ENCODE data around the gene DENND1A.

Gene DENND1A

GRCh38 chr9:123718188-123718587, 211.7 kb downstream of the DENND1A start:
- Histone ChIP-seq H3F3A (ENCODE audit: insufficient read depth) (no peaks in the 10 kb centered on the region), H3K9ac (ENCODE audit: low read length) (no peak overlapping the region), H3K27me3 (ENCODE audit: low read length) (no peaks in the 10 kb centered on the region), H3K36me3 (ENCODE audit: low read length) (no peaks in the 10 kb centered on the region), H3K9me2 (replicated peaks; ENCODE audit: insufficient read depth, low read length) (no peaks in the 10 kb centered on the region), H4K20me1 (ENCODE audit: low read depth, low read length) (no peaks in the 10 kb centered on the region), H3K27ac (ENCODE audit: low read depth, low read length) (no peak overlapping the region), H2AFZ (ENCODE audit: low read depth, low read length, severe bottlenecking) (no peak overlapping the region), H3K4me2 (ENCODE audit: low read depth, low read length, poor library complexity, severe bottlenecking) (no peak overlapping the region), H3K4me3 (ENCODE audit: insufficient read depth, low read length, poor library complexity, severe bottlenecking) (no peak overlapping the region), H3K79me2 (ENCODE audit: insufficient read depth, low read length) (no peaks in the 10 kb centered on the region), H3K9me3 (ENCODE audit: insufficient read depth, low read length) (peaks cover 9% of the 10 kb centered on the region; the same call in 1 of the 2 replicates)
- no peak for TF ChIP-seq EZH2phosphoT487 (conservative IDR thresholded peaks at IDR 0.05; ENCODE audit: low read length)
- TF ChIP-seq CTCF (IDR thresholded peaks at IDR 0.05; ENCODE audit: insufficient read depth, low read length, poor library complexity, severe bottlenecking): no peak

- Histone ChIP-seq H3K27ac (ENCODE audit: low read depth, low read length) (no peak overlapping the region), H3K9me2 (replicated peaks; ENCODE audit: insufficient read depth, low read length) (no peaks in the 10 kb centered on the region), H3F3A (ENCODE audit: insufficient read depth) (no peaks in the 10 kb centered on the region)
These were observed 212.2 kb downstream of the DENND1A start for GRCh38 chr9:123717581-123718175.

GRCh38 chr9:123716339-123716945, 213.5 kb downstream of the DENND1A start:
- no peak overlapping the region for H2AFZ ChIP-seq (ENCODE audit: low read depth, low read length, severe bottlenecking)
- no peaks in the 10 kb centered on the region for H3F3A ChIP-seq (ENCODE audit: insufficient read depth)
- H3K79me2 ChIP-seq (ENCODE audit: insufficient read depth, low read length): no peaks in the 10 kb centered on the region
- no peaks in the 10 kb centered on the region for H3K27me3 ChIP-seq (ENCODE audit: low read length)
- H3K9me3 ChIP-seq (ENCODE audit: insufficient read depth, low read length): peaks cover 7% of the 10 kb centered on the region; the same call in 1 of the 2 replicates
- H3K4me3 ChIP-seq (ENCODE audit: insufficient read depth, low read length, poor library complexity, severe bottlenecking): no peak overlapping the region
- no peak overlapping the region for H3K9ac ChIP-seq (ENCODE audit: low read length)
- no peaks in the 10 kb centered on the region for H4K20me1 ChIP-seq (ENCODE audit: low read depth, low read length)
- H3K36me3 ChIP-seq (ENCODE audit: low read length): no peaks in the 10 kb centered on the region
- no peak overlapping the region for H3K27ac ChIP-seq (ENCODE audit: low read depth, low read length)
- no peak for TF ChIP-seq CTCF (IDR thresholded peaks at IDR 0.05; ENCODE audit: insufficient read depth, low read length, poor library complexity, severe bottlenecking)
- TF ChIP-seq EZH2phosphoT487 (conservative IDR thresholded peaks at IDR 0.05; ENCODE audit: low read length): no peak
- H3K4me2 ChIP-seq (ENCODE audit: low read depth, low read length, poor library complexity, severe bottlenecking): no peak overlapping the region
- no peaks in the 10 kb centered on the region for H3K9me2 ChIP-seq (replicated peaks; ENCODE audit: insufficient read depth, low read length)

More at GRCh38 chr9:123717581-123718175, 212.2 kb downstream of the DENND1A start:
- no peak overlapping the region for H3K4me2 ChIP-seq (ENCODE audit: low read depth, low read length, poor library complexity, severe bottlenecking)
- H3K79me2 ChIP-seq (ENCODE audit: insufficient read depth, low read length): no peaks in the 10 kb centered on the region
- no peaks in the 10 kb centered on the region for H3K36me3 ChIP-seq (ENCODE audit: low read length)
- TF ChIP-seq CTCF (IDR thresholded peaks at IDR 0.05; ENCODE audit: insufficient read depth, low read length, poor library complexity, severe bottlenecking) (no peak), EZH2phosphoT487 (conservative IDR thresholded peaks at IDR 0.05; ENCODE audit: low read length) (no peak)
- no peak overlapping the region for H3K4me3 ChIP-seq (ENCODE audit: insufficient read depth, low read length, poor library complexity, severe bottlenecking)
- H2AFZ ChIP-seq (ENCODE audit: low read depth, low read length, severe bottlenecking): no peak overlapping the region
- no peak overlapping the region for H3K9ac ChIP-seq (ENCODE audit: low read length)
- H3K27me3 ChIP-seq (ENCODE audit: low read length): no peaks in the 10 kb centered on the region
- H3K9me3 ChIP-seq (ENCODE audit: insufficient read depth, low read length): peaks cover 9% of the 10 kb centered on the region; the same call in 1 of the 2 replicates
- no peaks in the 10 kb centered on the region for H4K20me1 ChIP-seq (ENCODE audit: low read depth, low read length)

All from SU-DHL-6 (cell line).